GM18867 (cell line): Measurements from ENCODE around the gene MRPS15.

ENCODE experiments used
- ATAC-seq: cut with Tn5 transposase; IDR thresholded peaks from one replicate; pipeline ENCODE4 v1.9.1; 2021; ENCODE audit warnings: mild to moderate bottlenecking, moderate library complexity; ENCODE audit not compliant: unreplicated experiment

Gene MRPS15

DNA sequence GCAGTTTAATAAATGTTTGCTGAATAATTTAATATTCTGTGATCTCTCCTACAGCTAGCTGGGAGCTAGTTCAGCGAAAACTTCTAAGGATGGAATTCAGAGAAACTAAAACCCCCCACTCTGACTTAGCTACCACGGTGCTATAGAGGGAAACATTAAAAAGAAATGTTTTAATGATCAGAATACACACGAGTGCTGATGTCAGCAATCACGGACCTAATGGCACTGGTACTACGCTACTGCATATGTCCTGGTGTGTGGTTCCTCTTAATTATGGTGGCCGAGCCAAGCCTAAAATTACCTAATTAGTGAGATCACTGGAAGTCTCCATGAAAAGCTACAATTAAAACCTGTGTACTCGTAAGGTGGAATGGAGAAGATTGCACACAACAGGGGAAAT lies 42.5 kb downstream of the MRPS15 start:
- ATAC-seq: no peak

DNA sequence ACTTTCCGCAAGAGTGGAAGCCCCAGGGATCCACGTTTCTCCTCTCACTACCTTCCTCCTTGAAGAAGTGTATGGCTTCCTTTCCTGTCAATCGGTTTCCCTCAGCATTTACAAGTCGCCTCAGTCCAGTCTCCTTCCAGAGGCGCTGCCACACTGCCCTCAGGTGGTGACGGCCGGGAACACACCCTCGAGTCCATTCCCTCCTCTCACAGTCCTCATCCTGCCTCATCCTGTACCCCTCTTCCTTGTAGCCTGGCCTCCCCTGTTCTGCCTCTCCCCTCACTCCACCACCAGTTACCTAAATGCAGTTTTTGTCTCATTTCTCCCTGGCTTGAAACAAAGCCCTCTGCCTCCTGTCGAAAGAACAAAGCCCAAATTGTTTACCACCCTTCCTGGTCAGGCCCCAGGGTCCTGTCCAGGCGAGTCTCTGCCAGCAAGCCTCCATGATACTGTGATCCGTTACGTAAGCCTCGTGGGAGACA lies 43.3 kb downstream of the MRPS15 start:
- ATAC-seq: no peak

DNA sequence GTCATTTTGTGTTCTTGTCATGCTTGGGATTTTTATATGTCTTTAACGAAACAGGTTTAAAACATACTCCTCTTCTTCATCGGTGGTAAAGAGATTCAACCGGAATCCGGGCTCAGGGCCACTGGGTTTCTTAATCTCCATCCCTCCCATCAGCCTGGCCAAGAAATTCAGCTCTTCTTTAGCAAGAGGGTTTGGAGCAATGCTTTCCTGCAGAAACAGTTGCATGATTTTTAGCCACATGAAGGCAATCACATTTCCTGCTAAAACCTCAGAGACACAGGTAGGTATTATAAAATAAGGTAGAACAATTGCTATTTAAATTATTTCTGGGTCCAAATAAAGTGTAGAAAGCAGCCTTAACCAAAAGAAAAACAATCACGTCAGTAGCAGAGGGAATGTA lies 43.8 kb downstream of the MRPS15 start:
- ATAC-seq: no peak

DNA sequence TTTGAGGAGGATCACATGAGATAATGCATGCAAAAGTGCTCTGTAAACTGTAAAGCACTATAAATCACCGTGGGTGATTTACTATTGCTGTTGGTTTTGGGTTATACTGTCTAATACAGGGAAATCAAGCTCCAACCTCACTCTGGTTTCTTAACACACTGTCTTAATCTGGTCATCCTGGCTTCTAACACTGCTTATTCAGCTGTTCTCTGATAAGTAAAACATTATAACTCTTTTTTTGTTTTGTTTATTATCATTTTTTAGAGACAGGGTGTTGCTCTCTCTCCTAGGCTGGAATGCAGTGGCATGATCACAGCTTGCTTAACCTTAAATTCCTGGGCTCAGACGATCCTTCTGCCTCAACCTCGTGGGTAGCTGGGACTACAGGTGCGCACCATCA lies 44.6 kb downstream of the MRPS15 start:
- no peak for ATAC-seq

DNA sequence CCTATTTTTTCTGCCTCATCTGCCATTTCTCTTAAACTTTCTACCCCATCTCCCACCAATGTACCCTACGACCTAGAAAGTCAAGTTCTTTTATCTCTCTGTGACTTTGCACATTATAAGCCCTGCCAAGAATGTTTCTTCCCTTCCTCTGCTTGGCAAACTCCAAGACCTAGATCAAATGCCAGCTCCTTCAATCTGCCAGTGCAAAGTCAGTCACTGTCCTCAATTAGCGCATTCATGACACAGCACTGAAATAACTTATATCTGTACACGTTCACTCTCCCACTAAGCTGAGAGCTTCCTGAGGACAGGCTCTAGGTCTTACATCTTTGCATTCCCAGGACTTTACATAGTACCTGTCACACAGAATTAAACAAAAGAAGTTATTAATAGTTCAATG lies 45.0 kb downstream of the MRPS15 start:
- no peak for ATAC-seq

DNA sequence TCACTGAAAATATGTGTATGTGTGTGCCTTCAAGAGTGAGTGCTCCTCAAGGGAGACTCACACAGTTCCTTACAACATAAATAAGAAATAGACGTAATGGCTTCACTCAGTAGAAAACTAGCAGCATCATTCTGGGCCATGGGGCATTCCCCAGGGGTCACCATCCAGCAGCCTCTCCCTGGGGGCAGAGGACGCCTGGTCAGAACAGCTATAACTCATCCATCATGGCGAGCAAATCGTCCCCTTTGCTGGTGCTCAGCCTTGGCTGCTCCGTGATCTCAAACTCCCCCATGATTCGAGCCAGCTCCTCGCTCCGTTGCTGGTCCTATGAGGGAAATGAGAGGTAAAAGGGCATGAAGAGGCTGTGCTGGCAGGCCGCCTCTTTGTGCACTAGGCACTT lies 46.3 kb downstream of the MRPS15 start:
- no peak for ATAC-seq

DNA sequence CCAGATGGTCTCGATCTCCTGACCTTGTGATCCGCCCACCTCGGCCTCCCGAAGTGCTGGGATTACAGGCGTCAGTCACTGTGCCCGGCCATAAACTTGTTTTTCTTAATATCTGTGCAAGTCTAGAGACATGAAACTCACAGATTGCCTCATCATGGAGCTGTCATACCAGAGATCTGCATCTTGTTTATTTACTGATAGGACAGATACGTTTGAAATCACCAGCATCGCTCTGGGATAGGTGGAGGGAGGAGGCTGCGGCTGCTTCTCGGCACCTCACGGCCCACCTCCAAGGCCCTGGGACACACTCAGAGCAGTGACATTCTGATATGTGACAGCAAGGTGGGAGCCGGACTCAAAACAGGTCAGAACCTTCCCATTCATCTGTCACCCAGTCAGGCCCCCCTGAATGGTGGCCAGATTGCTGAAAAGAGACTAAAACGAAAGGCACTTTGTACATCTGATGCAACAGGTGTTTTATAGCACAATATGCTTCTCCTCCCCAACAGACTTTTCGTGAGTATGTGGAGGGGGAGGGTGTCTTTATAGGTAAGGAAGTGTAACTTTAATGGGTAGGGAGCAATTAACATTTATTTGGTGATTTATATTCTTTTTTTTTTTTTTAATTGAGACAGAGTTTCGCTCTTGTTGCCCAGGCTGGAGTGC lies 48.4 kb downstream of the MRPS15 start:
- ATAC-seq: no peak

DNA sequence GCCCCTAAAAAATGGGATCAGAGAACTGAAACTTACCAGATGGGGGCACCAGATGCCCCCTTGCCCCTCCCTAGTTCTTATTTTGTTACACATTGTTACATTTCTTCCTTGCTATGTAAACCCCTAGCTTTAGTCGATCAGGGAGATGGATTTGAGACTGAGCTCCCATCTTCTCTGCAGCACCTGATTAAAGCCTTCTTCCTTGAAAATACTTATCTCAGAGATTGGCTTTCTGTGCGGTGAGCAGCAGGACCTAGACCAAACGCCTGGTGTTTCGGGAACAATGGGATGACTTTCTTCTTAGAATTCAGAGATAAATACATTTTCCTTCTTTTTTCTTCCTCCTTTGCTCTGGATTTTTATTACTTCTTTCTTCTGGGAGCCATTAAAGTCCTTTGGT lies 49.8 kb downstream of the MRPS15 start:
- no peak for ATAC-seq

DNA sequence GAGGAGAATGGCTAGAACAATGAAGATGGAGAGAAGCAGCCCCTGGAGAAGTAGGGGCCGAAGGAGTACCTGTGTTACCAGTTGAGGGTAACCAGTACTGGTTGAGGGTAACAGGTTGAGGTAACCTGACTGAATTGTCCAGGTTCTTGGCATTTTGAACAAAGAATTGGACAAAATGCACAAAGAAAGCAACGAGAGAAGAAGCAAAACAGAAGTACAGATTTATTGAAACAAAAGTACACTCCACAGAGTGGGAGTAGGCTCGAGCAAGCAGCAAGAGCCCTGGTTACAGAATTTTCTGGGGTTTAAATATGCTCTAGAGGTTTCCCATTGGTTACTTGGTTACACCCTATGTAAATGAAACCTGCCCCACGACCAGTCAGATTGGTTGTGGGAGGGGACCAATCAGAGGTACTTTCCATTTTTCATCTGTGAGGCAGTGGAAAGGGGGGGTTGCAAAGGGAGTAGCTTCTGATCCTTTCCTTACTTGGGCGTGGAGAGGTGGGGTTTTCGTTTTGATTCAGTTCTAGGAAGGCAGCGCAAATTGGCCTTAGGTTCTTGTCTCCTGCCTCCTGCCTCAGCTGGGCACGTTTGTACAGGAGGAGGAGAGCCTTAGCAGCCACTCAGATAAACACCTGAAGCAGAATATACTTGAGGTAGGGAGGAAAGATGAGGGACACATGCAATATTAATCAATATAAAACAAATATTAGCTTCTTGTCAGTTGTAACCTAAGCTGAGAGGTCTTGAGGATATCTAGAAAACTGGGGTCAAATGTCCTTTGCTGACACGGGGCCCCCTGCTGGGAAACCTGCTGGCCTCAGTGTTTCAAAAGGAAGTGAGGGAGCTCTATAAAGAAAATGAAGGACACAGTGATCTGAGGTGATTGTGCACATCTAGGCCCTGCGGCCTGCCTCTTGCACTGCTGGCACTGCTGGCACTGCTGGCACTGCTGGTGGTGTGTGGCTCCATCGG lies 52.2 kb downstream of the MRPS15 start:
- ATAC-seq: no peak

DNA sequence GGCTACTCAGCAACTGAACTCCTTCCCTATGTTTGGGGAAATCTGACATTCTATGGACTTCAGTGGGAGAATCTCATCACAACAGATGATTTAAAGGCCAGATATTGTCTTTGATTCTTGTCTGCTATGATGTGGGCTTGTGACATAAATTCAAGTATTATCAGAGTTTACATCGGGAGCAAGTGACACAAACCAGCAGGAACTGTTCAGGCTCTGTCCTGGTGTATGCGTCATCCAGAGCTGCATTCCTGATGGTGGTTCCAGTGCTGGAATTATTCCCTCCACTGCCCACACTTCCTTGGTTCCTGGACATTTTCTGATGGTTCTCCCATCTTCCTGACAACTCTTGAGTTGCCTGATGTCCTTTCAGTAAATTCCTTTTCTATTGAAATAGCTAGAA lies 55.7 kb downstream of the MRPS15 start:
- ATAC-seq: no peak

DNA sequence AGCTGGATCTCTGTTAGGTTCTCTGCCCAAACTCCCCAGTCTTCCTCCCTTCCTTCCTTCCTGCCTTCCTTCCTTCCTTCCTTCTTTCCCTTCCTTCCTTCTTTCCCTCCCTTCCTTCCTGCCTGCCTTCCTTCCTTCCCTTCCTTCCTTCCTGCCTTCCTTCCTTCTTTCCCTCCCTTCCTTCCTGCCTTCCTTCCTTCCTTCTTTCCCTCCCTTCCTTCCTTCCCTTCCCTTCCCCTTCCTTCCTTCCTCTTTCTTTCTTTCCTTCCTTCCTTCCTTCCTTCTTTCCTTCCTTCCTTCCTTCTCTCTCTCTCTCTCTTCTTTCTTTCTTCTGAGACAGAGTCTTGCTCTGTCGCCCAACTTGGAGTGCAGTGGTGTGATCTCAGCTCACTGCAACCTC lies 57.7 kb downstream of the MRPS15 start:
- no peak for ATAC-seq
